ENCODE results near the gene ITM2C.

The ITM2C gene

GRCh38 chr2:230874456-230874855, 9.7 kb downstream of the ITM2C start:
- no peak for DNase-seq

GRCh38 chr2:230874876-230875275, 10.1 kb downstream of the ITM2C start:
- no peak for DNase-seq

GRCh38 chr2:230875347-230876315, 10.9 kb downstream of the ITM2C start:
- no peak for DNase-seq

- DNase-seq: no peak
Observed at GRCh38 chr2:230877116-230877758, 12.5 kb downstream of the ITM2C start.

GRCh38 chr2:230877759-230878598, 13.2 kb downstream of the ITM2C start:
- no peak for DNase-seq

- DNase-seq: no peak
Observed at GRCh38 chr2:230878599-230879188, 14.0 kb downstream of the ITM2C start.

- no peak for DNase-seq
Observed at GRCh38 chr2:230879271-230879882, 14.6 kb downstream of the ITM2C start.

GRCh38 chr2:230879891-230880290, 15.1 kb downstream of the ITM2C start:
- no peak for DNase-seq

- DNase-seq: no peak
Observed at GRCh38 chr2:230881840-230882239, 17.1 kb downstream of the ITM2C start.

GRCh38 chr2:230885463-230886130, 20.9 kb downstream of the ITM2C start:
- DNase-seq: no peak

- no peak for DNase-seq
Observed at GRCh38 chr2:230886206-230886605, 21.5 kb downstream of the ITM2C start.

- DNase-seq: no peak
Observed at GRCh38 chr2:230886671-230887071, 21.9 kb downstream of the ITM2C start.

- no peak for DNase-seq
Observed at GRCh38 chr2:230887342-230887741, 22.6 kb downstream of the ITM2C start.

- no peak for DNase-seq
Observed at GRCh38 chr2:230888824-230889400, 24.2 kb downstream of the ITM2C start.

GRCh38 chr2:230889911-230890601, 25.3 kb downstream of the ITM2C start:
- DNase-seq: no peak

GRCh38 chr2:230890646-230891045, 25.9 kb downstream of the ITM2C start:
- no peak for DNase-seq

GRCh38 chr2:230891064-230891463, 26.3 kb downstream of the ITM2C start:
- no peak for DNase-seq

- no peak for DNase-seq
Observed at GRCh38 chr2:230891509-230891908, 26.8 kb downstream of the ITM2C start.

GRCh38 chr2:230893338-230893737, 28.6 kb downstream of the ITM2C start:
- no peak for DNase-seq

All from GOT3 (cell line).